ENCODE data around the gene BCL7A. TPM values are rescaled to one million over a fixed set of nuclear protein-coding genes. Genes with fewer than 3 reads are reported as not detected.

The BCL7A gene
- total and polyA plus RNA-seq, 2 experiments from 2014 or later, result 9.6 to 14.9 TPM

DNA sequence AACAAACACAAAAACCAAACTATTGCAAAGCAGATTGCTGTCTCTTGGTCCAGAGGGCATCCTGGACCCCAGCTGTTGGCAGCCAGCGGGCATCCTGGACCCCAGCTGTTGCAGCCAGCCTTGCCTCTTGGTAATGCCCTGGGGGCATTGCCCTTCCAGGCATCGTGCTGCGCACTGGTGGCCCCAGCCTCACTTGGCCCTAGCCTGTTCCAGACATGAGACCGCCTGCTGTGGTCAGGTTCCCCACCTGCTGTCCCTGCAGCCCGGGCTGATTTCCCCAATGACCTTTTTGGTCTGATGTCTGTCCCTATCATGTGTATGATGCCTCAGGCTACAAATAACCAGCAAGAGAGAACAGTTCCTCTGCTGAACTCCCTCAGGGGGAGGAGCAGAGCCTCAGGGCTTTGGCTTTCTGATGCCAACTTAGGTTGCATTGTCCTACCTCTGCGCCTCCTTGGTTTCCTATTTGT lies 77.6 kb downstream of the BCL7A start:
- TF ChIP-seq EZH2phosphoT487 (IDR thresholded peaks at IDR 0.05; ENCODE audit: low read depth, severe bottlenecking, unreplicated experiment) (no peak), EZH2 (IDR thresholded peaks at IDR 0.05; ENCODE audit: borderline replicate concordance) (no peak), CTCF (IDR thresholded peaks at IDR 0.05; ENCODE audit: poor library complexity) (no peak)
- no peak for DNase-seq (ENCODE audit: low spot score)
- H3K36me3 ChIP-seq (replicated peaks; ENCODE audit: insufficient read depth, low read depth), result no peaks in the 10 kb centered on the region
- no peaks in the 10 kb centered on the region for H3K27me3 ChIP-seq
- H3K4me1 ChIP-seq (ENCODE audit: insufficient read depth), result peaks cover 32% of the 10 kb centered on the region
- peak overlapping the region; percentile 94 for H3K27ac ChIP-seq
- H3K9me3 ChIP-seq (ENCODE audit: low read depth), result no peaks in the 10 kb centered on the region
- WGBS (ENCODE audit: low lambda C conversion rate, missing lambda C conversion rate), result over 99% methylated on average over 6 of the region's 6 CpGs
- no peaks in the 10 kb centered on the region for H3K9me2 ChIP-seq (replicated peaks; ENCODE audit: insufficient read depth)
- no peak overlapping the region for H2AFZ ChIP-seq
- H3K79me2 ChIP-seq, result peaks cover 89% of the 10 kb centered on the region
- H4K20me1 ChIP-seq (ENCODE audit: insufficient read depth, poor library complexity, severe bottlenecking), result no peaks in the 10 kb centered on the region
- no peak overlapping the region for H3K4me3 ChIP-seq
- H3K4me2 ChIP-seq, result no peak overlapping the region

DNA sequence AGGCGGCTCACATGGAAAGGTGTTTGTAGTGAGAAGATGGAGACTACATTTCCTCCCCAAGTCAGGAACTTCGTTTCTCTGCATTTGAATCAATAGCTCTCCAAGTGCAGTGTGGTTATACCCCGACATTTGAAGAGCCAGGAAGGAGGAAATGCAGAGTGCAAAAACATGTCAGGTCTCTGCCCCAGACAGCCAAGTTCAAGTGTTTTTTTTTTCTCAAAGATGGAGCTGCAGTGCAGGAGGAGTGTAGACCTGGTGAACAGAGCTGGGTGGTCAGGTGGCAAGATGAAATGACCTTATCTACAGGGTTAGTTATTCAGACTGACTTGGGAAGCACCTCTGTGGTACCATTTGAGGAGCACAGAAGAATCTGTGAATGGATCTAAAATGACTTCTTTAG lies 78.2 kb downstream of the BCL7A start:
- TF ChIP-seq EZH2 (IDR thresholded peaks at IDR 0.05; ENCODE audit: borderline replicate concordance), result no peak
- TF ChIP-seq CTCF (IDR thresholded peaks at IDR 0.05; ENCODE audit: poor library complexity), result no peak
- TF ChIP-seq EZH2phosphoT487 (IDR thresholded peaks at IDR 0.05; ENCODE audit: low read depth, severe bottlenecking, unreplicated experiment), result no peak
- Histone ChIP-seq H3K79me2 (peaks cover 89% of the 10 kb centered on the region), H3K27ac (peak overlapping the region; percentile 94), H2AFZ (no peak overlapping the region), H3K4me3 (no peak overlapping the region), H3K27me3 (no peaks in the 10 kb centered on the region), H3K36me3 (replicated peaks; ENCODE audit: insufficient read depth, low read depth) (no peaks in the 10 kb centered on the region), H3K4me1 (ENCODE audit: insufficient read depth) (peaks cover 32% of the 10 kb centered on the region), H3K9me2 (replicated peaks; ENCODE audit: insufficient read depth) (no peaks in the 10 kb centered on the region), H3K9me3 (ENCODE audit: low read depth) (no peaks in the 10 kb centered on the region), H3K4me2 (no peak overlapping the region), H4K20me1 (ENCODE audit: insufficient read depth, poor library complexity, severe bottlenecking) (no peaks in the 10 kb centered on the region)
- no peak for DNase-seq (ENCODE audit: low spot score)
- WGBS (ENCODE audit: low lambda C conversion rate, missing lambda C conversion rate), result 70% methylated on average over 3 of the region's 3 CpGs

GRCh38 chr12:122100568-122100967 lies 78.9 kb downstream of the BCL7A start:
- Histone ChIP-seq H3K9me3 (ENCODE audit: low read depth) (no peaks in the 10 kb centered on the region), H3K9me2 (replicated peaks; ENCODE audit: insufficient read depth) (no peaks in the 10 kb centered on the region), H3K79me2 (peaks cover 89% of the 10 kb centered on the region), H3K4me2 (no peak overlapping the region), H3K4me3 (no peak overlapping the region), H2AFZ (no peak overlapping the region), H3K36me3 (replicated peaks; ENCODE audit: insufficient read depth, low read depth) (no peaks in the 10 kb centered on the region), H3K27me3 (no peaks in the 10 kb centered on the region), H3K27ac (no peak overlapping the region), H3K4me1 (ENCODE audit: insufficient read depth) (peaks cover 32% of the 10 kb centered on the region), H4K20me1 (ENCODE audit: insufficient read depth, poor library complexity, severe bottlenecking) (no peaks in the 10 kb centered on the region)
- TF ChIP-seq EZH2phosphoT487 (IDR thresholded peaks at IDR 0.05; ENCODE audit: low read depth, severe bottlenecking, unreplicated experiment), result no peak
- 79% methylated on average over 1 of the region's 1 CpG for WGBS (ENCODE audit: low lambda C conversion rate, missing lambda C conversion rate)
- DNase-seq (ENCODE audit: low spot score), result no peak

GRCh38 chr12:122102331-122102730 lies 80.6 kb downstream of the BCL7A start:
- TF ChIP-seq EZH2phosphoT487 (IDR thresholded peaks at IDR 0.05; ENCODE audit: low read depth, severe bottlenecking, unreplicated experiment), result no peak
- no peak for TF ChIP-seq CTCF (IDR thresholded peaks at IDR 0.05; ENCODE audit: poor library complexity)
- no peak for TF ChIP-seq EZH2 (IDR thresholded peaks at IDR 0.05; ENCODE audit: borderline replicate concordance)
- no peak for DNase-seq (ENCODE audit: low spot score)
- Histone ChIP-seq H3K36me3 (replicated peaks; ENCODE audit: insufficient read depth, low read depth) (no peaks in the 10 kb centered on the region), H2AFZ (no peak overlapping the region), H3K9me2 (replicated peaks; ENCODE audit: insufficient read depth) (no peaks in the 10 kb centered on the region), H4K20me1 (ENCODE audit: insufficient read depth, poor library complexity, severe bottlenecking) (no peaks in the 10 kb centered on the region), H3K27me3 (no peaks in the 10 kb centered on the region), H3K9me3 (ENCODE audit: low read depth) (no peaks in the 10 kb centered on the region), H3K27ac (no peak overlapping the region), H3K4me2 (no peak overlapping the region), H3K4me3 (no peak overlapping the region), H3K4me1 (ENCODE audit: insufficient read depth) (peaks cover 20% of the 10 kb centered on the region), H3K79me2 (peaks cover 90% of the 10 kb centered on the region)
- 95% methylated on average over 3 of the region's 3 CpGs for WGBS (ENCODE audit: low lambda C conversion rate, missing lambda C conversion rate)

Measured in hepatocyte (in vitro differentiated cells).